ENCODE results near the gene NDUFV2.
A peak's percentile ranks its signal among the peaks of the same experiment; 100 is the strongest.

NDUFV2 gene

DNA sequence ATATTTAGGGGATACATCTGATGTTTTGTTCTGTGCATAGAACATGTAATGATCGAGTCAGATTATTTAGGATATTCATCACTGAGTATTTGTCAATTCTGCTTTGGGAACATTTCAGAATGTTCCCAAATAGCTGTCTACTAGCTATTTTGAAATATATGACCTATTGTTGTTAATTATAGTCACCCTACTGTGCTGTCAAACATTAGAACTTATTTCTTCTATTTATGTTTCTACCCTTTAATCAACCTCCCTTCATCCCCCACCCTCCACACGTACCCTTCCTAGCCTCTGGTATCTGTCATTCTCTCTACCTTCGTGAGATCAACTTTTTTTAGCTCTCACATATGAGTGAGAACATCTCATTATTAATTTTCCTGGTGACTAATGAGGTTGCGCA is 75.0 kb downstream of the NDUFV2 start:
- no peak for DNase-seq (ENCODE audit: low read depth)
- TF ChIP-seq MYC (IDR thresholded peaks at IDR 0.05; ENCODE audit: low read depth, low read length) (no peak), POLR2A (IDR thresholded peaks at IDR 0.05; ENCODE audit: extremely low read depth, insufficient read length) (no peak)
- TF ChIP-seq, protein P1, sequence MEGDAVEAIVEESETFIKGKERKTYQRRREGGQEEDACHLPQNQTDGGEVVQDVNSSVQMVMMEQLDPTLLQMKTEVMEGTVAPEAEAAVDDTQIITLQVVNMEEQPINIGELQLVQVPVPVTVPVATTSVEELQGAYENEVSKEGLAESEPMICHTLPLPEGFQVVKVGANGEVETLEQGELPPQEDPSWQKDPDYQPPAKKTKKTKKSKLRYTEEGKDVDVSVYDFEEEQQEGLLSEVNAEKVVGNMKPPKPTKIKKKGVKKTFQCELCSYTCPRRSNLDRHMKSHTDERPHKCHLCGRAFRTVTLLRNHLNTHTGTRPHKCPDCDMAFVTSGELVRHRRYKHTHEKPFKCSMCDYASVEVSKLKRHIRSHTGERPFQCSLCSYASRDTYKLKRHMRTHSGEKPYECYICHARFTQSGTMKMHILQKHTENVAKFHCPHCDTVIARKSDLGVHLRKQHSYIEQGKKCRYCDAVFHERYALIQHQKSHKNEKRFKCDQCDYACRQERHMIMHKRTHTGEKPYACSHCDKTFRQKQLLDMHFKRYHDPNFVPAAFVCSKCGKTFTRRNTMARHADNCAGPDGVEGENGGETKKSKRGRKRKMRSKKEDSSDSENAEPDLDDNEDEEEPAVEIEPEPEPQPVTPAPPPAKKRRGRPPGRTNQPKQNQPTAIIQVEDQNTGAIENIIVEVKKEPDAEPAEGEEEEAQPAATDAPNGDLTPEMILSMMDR (IDR thresholded peaks at IDR 0.05; ENCODE audit: low read depth, low read length) = no peak
- TF ChIP-seq, protein P2, sequence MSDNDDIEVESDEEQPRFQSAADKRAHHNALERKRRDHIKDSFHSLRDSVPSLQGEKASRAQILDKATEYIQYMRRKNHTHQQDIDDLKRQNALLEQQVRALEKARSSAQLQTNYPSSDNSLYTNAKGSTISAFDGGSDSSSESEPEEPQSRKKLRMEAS (IDR thresholded peaks at IDR 0.05; ENCODE audit: low read depth, low read length) = no peak
- H3K4me3 ChIP-seq (ENCODE audit: low read depth, low read length) = no peak overlapping the region

DNA sequence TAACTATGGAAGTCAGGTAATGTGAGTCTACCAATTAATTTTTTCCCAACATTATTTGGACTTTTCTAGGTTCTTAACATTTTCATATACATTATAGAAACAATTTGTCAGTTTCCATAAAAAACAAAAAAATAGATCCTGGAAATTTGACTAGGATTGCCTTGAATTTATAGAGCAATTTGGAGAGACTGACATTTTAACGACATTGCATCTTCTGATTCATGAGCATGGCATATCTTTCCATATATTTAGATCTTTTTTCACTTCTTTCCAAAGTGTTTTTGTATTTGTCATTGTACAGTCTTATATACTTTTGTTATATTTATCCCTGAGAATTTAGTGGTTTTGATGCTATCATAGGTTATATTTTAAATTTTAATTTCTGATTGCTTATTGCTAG is 76.1 kb downstream of the NDUFV2 start:
- no peak for DNase-seq (ENCODE audit: low read depth)
- H3K4me3 ChIP-seq (ENCODE audit: low read depth, low read length) = no peak overlapping the region
- TF ChIP-seq, protein P1 (IDR thresholded peaks at IDR 0.05; ENCODE audit: low read depth, low read length) = no peak
- TF ChIP-seq, protein P2 (IDR thresholded peaks at IDR 0.05; ENCODE audit: low read depth, low read length) = no peak
- no peak for TF ChIP-seq MYC (IDR thresholded peaks at IDR 0.05; ENCODE audit: low read depth, low read length)
- no peak for TF ChIP-seq POLR2A (IDR thresholded peaks at IDR 0.05; ENCODE audit: extremely low read depth, insufficient read length)

DNA sequence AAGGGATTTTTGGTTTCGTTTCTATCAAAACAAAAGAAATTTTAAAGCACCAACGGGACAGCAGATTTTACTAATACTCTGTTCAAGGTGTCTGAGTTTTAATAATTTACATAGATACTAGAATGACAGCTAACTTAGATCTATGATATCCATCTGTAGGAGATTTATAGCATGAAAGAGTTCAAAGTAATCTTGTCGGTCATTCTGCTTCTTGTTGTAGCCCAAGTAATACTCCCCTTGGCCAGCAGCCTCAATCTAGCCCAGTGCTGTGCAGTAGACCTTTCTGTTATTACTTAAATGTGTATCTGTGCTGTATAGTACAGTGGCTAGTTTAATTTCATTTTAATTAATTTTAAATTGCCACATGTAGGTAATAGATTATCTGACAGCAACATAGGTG is 78.8 kb downstream of the NDUFV2 start:
- TF ChIP-seq, protein P2 (IDR thresholded peaks at IDR 0.05; ENCODE audit: low read depth, low read length) = no peak
- TF ChIP-seq POLR2A (IDR thresholded peaks at IDR 0.05; ENCODE audit: extremely low read depth, insufficient read length) (no peak), MYC (IDR thresholded peaks at IDR 0.05; ENCODE audit: low read depth, low read length) (no peak)
- TF ChIP-seq, protein P1 (IDR thresholded peaks at IDR 0.05; ENCODE audit: low read depth, low read length) = no peak
- no peak for DNase-seq (ENCODE audit: low read depth)
- no peak overlapping the region for H3K4me3 ChIP-seq (ENCODE audit: low read depth, low read length)

DNA sequence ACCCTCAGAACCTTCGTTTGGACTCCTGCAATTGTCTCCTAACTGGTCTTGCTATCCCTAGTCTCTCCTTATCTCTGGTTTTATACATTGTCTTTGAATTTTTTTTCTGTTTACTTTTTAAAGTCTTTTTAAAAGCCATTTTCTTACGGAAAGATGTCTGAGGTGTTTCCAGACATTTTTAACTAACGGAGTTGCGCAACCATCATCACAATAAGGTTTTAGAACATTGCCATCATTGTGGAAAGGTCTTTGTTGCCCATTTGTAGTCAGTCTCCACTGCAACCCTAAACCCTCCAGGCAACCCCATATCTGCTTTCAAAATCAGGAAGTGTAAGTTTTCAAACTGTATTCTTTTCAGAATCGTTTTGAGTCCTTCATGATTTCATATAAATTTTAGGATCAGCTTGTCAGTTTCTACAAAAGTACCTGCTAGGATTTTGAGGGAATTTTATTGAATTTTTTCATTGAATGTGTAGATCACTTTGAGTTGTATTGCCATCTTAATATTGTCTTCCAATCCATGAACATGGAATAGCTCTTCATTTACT is 80.4 kb downstream of the NDUFV2 start:
- TF ChIP-seq, protein P1 (IDR thresholded peaks at IDR 0.05; ENCODE audit: low read depth, low read length) = no peak
- no peak for TF ChIP-seq MYC (IDR thresholded peaks at IDR 0.05; ENCODE audit: low read depth, low read length)
- TF ChIP-seq, protein P2 (IDR thresholded peaks at IDR 0.05; ENCODE audit: low read depth, low read length) = no peak
- TF ChIP-seq POLR2A (IDR thresholded peaks at IDR 0.05; ENCODE audit: extremely low read depth, insufficient read length) = no peak
- peak; percentile 14 for DNase-seq (ENCODE audit: low read depth)
- H3K4me3 ChIP-seq (ENCODE audit: low read depth, low read length) = no peak overlapping the region

Measured in NB4 (cell line).